ENCODE data around the gene HDHD5.

Gene HDHD5

DNA sequence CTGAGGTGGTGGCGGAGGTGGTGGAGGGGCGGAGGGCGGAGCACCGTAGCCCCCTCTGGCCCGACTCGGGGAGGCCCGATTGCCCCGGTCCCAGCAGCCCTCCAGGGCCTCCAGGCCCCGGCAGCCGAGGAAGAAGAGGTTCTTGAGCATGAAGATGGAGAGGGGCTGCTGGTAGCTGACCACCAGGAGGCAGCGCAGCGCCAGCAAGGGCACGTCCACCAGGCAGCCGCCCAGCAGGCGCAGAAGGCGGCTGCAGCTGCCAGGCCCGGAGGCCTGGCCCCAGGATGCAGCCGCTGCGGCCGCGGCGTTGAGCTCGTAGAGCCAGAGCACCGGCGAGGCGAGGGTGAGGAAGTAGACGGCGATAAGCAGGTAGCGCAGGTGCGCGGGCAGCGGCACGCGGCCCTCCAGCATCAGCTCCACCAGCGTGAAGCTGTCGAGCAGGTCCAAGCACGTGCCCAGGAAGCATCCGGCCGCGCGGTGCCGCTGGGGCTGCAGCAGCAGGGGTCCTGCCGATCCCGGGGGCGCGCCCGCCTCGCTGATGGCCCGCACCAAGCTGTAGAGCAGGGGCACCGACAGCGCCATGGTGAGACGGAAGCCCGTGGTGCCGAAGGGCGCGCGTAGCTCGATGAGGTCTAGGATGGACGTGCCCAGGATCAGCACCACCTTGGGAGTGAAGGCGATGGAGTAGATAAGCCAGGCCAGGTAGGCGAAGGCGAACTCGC, 39.4 kb downstream of the HDHD5 start:
- no peak overlapping the region for H3K4me2 ChIP-seq (ENCODE audit: low read length)

GRCh38 chr22:17118342-17118741, 40.7 kb downstream of the HDHD5 start:
- H3K14ac ChIP-seq (ENCODE audit: low read length) = no peak overlapping the region
- peaks cover 4% of the 10 kb centered on the region for H3K9me3 ChIP-seq (ENCODE audit: insufficient read depth, low read depth, low read length)
- H3K9ac ChIP-seq (ENCODE audit: low read length) = no peak overlapping the region
- peaks cover 5 to 8% of the 10 kb centered on the region in 2 experiments for H3K4me1 ChIP-seq (ENCODE audit: control insufficient read depth in 1 of 2, insufficient read depth in 2 of 2, low read length in 2 of 2)
- H2BK120ac ChIP-seq (ENCODE audit: insufficient read depth, low read length, poor library complexity) = no peak overlapping the region
- no peak overlapping the region for H3K27ac ChIP-seq (ENCODE audit: low read depth, low read length)
- H3K4me3 ChIP-seq (ENCODE audit: low read depth, low read length) = no peak overlapping the region
- no peak overlapping the region for H4K12ac ChIP-seq (ENCODE audit: low read depth, low read length)
- H3K4ac ChIP-seq (ENCODE audit: low read depth, low read length) = no peak overlapping the region
- H2BK5ac ChIP-seq (ENCODE audit: low read depth, low read length, poor library complexity) = no peak overlapping the region
- no peak overlapping the region for H4K8ac ChIP-seq (ENCODE audit: low read depth, low read length)
- no peak overlapping the region for H4K91ac ChIP-seq (ENCODE audit: low read depth, low read length)
- no peaks in the 10 kb centered on the region for H3K79me1 ChIP-seq (ENCODE audit: low read length)
- no peak overlapping the region for H3K4me2 ChIP-seq (ENCODE audit: low read length)
- no peaks in the 10 kb centered on the region for H3K27me3 ChIP-seq (ENCODE audit: insufficient read depth, low read length)
- H3K18ac ChIP-seq (ENCODE audit: low read length) = no peak overlapping the region
- no peak overlapping the region for H2AK5ac ChIP-seq (ENCODE audit: low read length)
- no peak overlapping the region for H2BK12ac ChIP-seq (ENCODE audit: low read length)
- no peak for DNase-seq
- no peak overlapping the region for H3K23ac ChIP-seq (ENCODE audit: low read length)
- WGBS (ENCODE audit: extremely low coverage, insufficient coverage, insufficient read length) = no CpG with 5 or more reads among the region's 4 CpGs
- no peak overlapping the region for H2AFZ ChIP-seq (ENCODE audit: insufficient read depth, low read length, poor library complexity)
- H3K79me2 ChIP-seq (ENCODE audit: control insufficient read depth, insufficient read depth, low read length, poor library complexity) = no peaks in the 10 kb centered on the region
- no peaks in the 10 kb centered on the region for H3K36me3 ChIP-seq (ENCODE audit: control insufficient read depth in 1 of 2, insufficient read depth in 2 of 2, low read length in 2 of 2)

More for the DNA sequence above, 39.4 kb downstream of the HDHD5 start:
- Histone ChIP-seq H4K91ac (ENCODE audit: low read depth, low read length) (no peak overlapping the region), H3K18ac (ENCODE audit: low read length) (no peak overlapping the region), H2AK5ac (ENCODE audit: low read length) (no peak overlapping the region), H3K79me1 (ENCODE audit: low read length) (no peaks in the 10 kb centered on the region), H3K4ac (ENCODE audit: low read depth, low read length) (no peak overlapping the region), H4K12ac (ENCODE audit: low read depth, low read length) (no peak overlapping the region), H3K9me3 (ENCODE audit: insufficient read depth, low read depth, low read length) (peaks cover 4% of the 10 kb centered on the region), H3K27me3 (ENCODE audit: insufficient read depth, low read length) (no peaks in the 10 kb centered on the region), H2BK12ac (ENCODE audit: low read length) (no peak overlapping the region), H2BK120ac (ENCODE audit: insufficient read depth, low read length, poor library complexity) (no peak overlapping the region), H3K9ac (ENCODE audit: low read length) (no peak overlapping the region), H3K4me3 (ENCODE audit: low read depth, low read length) (no peak overlapping the region), H3K79me2 (ENCODE audit: control insufficient read depth, insufficient read depth, low read length, poor library complexity) (no peaks in the 10 kb centered on the region), H4K8ac (ENCODE audit: low read depth, low read length) (no peak overlapping the region), H2BK5ac (ENCODE audit: low read depth, low read length, poor library complexity) (no peak overlapping the region), H3K14ac (ENCODE audit: low read length) (no peak overlapping the region), H3K4me1 (ENCODE audit: control insufficient read depth in 1 of 2, insufficient read depth in 2 of 2, low read length in 2 of 2) (peaks cover 5 to 8% of the 10 kb centered on the region in 2 experiments), H3K23ac (ENCODE audit: low read length) (no peak overlapping the region), H3K36me3 (ENCODE audit: control insufficient read depth in 1 of 2, insufficient read depth in 2 of 2, low read length in 2 of 2) (no peaks in the 10 kb centered on the region), H3K27ac (ENCODE audit: low read depth, low read length) (no peak overlapping the region), H2AFZ (ENCODE audit: insufficient read depth, low read length, poor library complexity) (no peak overlapping the region)
- peak; percentile 33 to 57 for DNase-seq
- WGBS (ENCODE audit: extremely low coverage, insufficient coverage, insufficient read length) = no CpG with 5 or more reads among the region's 63 CpGs

- Histone ChIP-seq H3K4me3 (ENCODE audit: low read depth, low read length) (no peak overlapping the region), H2BK5ac (ENCODE audit: low read depth, low read length, poor library complexity) (no peak overlapping the region), H2BK12ac (ENCODE audit: low read length) (no peak overlapping the region), H3K36me3 (ENCODE audit: control insufficient read depth in 1 of 2, insufficient read depth in 2 of 2, low read length in 2 of 2) (no peaks in the 10 kb centered on the region), H3K4me1 (ENCODE audit: control insufficient read depth in 1 of 2, insufficient read depth in 2 of 2, low read length in 2 of 2) (peaks cover 5 to 8% of the 10 kb centered on the region in 2 experiments), H2BK120ac (ENCODE audit: insufficient read depth, low read length, poor library complexity) (no peak overlapping the region), H4K12ac (ENCODE audit: low read depth, low read length) (no peak overlapping the region), H3K27ac (ENCODE audit: low read depth, low read length) (no peak overlapping the region), H3K4me2 (ENCODE audit: low read length) (no peak overlapping the region), H3K4ac (ENCODE audit: low read depth, low read length) (no peak overlapping the region), H3K9ac (ENCODE audit: low read length) (no peak overlapping the region), H3K79me2 (ENCODE audit: control insufficient read depth, insufficient read depth, low read length, poor library complexity) (no peaks in the 10 kb centered on the region), H4K8ac (ENCODE audit: low read depth, low read length) (no peak overlapping the region), H2AFZ (ENCODE audit: insufficient read depth, low read length, poor library complexity) (no peak overlapping the region), H4K91ac (ENCODE audit: low read depth, low read length) (no peak overlapping the region), H3K18ac (ENCODE audit: low read length) (no peak overlapping the region), H3K27me3 (ENCODE audit: insufficient read depth, low read length) (no peaks in the 10 kb centered on the region), H3K79me1 (ENCODE audit: low read length) (no peaks in the 10 kb centered on the region), H3K9me3 (ENCODE audit: insufficient read depth, low read depth, low read length) (peaks cover 4% of the 10 kb centered on the region), H3K14ac (ENCODE audit: low read length) (no peak overlapping the region), H2AK5ac (ENCODE audit: low read length) (no peak overlapping the region), H3K23ac (ENCODE audit: low read length) (no peak overlapping the region)
- no peak for DNase-seq
- WGBS (ENCODE audit: extremely low coverage, insufficient coverage, insufficient read length) = no CpG with 5 or more reads among the region's 4 CpGs
Measured at GRCh38 chr22:17117890-17118289, 41.2 kb downstream of the HDHD5 start.

DNA sequence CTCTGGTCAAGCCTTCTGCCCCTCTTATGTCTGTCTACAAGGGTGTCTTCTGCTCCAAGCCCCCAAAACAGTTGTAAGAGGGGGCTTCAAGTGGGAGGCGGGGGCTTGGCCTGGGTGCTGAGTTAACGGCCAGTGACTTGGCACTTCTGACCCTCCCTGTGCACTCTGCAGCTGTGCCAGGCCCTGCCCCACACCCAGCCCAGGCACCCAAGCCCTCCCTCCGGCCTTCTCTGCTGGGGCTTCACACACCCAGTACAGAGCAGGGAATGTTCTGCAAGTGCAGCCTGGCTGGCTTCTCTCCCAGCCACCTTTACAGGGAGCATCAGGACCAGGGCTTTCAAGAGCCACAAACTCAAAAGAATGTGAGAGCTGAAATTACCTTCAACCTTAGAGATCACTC, 41.7 kb downstream of the HDHD5 start:
- no peak for DNase-seq
- H3K27ac ChIP-seq (ENCODE audit: low read depth, low read length) = no peak overlapping the region
- H3K4me1 ChIP-seq (ENCODE audit: control insufficient read depth in 1 of 2, insufficient read depth in 2 of 2, low read length in 2 of 2) = peaks cover 5 to 8% of the 10 kb centered on the region in 2 experiments
- H3K79me2 ChIP-seq (ENCODE audit: control insufficient read depth, insufficient read depth, low read length, poor library complexity) = no peaks in the 10 kb centered on the region
- no peaks in the 10 kb centered on the region for H3K27me3 ChIP-seq (ENCODE audit: insufficient read depth, low read length)
- H4K12ac ChIP-seq (ENCODE audit: low read depth, low read length) = no peak overlapping the region
- H2BK12ac ChIP-seq (ENCODE audit: low read length) = no peak overlapping the region
- H3K14ac ChIP-seq (ENCODE audit: low read length) = no peak overlapping the region
- no peaks in the 10 kb centered on the region for H3K36me3 ChIP-seq (ENCODE audit: control insufficient read depth in 1 of 2, insufficient read depth in 2 of 2, low read length in 2 of 2)
- no peak overlapping the region for H3K4ac ChIP-seq (ENCODE audit: low read depth, low read length)
- no peak overlapping the region for H3K18ac ChIP-seq (ENCODE audit: low read length)
- H2AK5ac ChIP-seq (ENCODE audit: low read length) = no peak overlapping the region
- WGBS (ENCODE audit: extremely low coverage, insufficient coverage, insufficient read length) = no CpG with 5 or more reads among the region's 3 CpGs
- H2BK5ac ChIP-seq (ENCODE audit: low read depth, low read length, poor library complexity) = no peak overlapping the region
- no peak overlapping the region for H3K4me3 ChIP-seq (ENCODE audit: low read depth, low read length)
- no peaks in the 10 kb centered on the region for H3K79me1 ChIP-seq (ENCODE audit: low read length)
- H3K9me3 ChIP-seq (ENCODE audit: insufficient read depth, low read depth, low read length) = peaks cover 4% of the 10 kb centered on the region
- no peak overlapping the region for H2AFZ ChIP-seq (ENCODE audit: insufficient read depth, low read length, poor library complexity)
- H3K4me2 ChIP-seq (ENCODE audit: low read length) = no peak overlapping the region
- no peak overlapping the region for H2BK120ac ChIP-seq (ENCODE audit: insufficient read depth, low read length, poor library complexity)
- H4K91ac ChIP-seq (ENCODE audit: low read depth, low read length) = no peak overlapping the region
- no peak overlapping the region for H3K9ac ChIP-seq (ENCODE audit: low read length)
- no peak overlapping the region for H4K8ac ChIP-seq (ENCODE audit: low read depth, low read length)
- H3K23ac ChIP-seq (ENCODE audit: low read length) = no peak overlapping the region

All from trophoblast cell (in vitro differentiated cells and primary cell).